ENCODE data around the gene EPN1. TPM values are rescaled to one million over a fixed set of nuclear protein-coding genes. Genes with fewer than 3 reads are reported as not detected.
A peak's percentile ranks its signal among the peaks of the same experiment; 100 is the strongest.

EPN1 gene
- total RNA-seq, 1 donor from 2014 or later, result 65.2 TPM

DNA sequence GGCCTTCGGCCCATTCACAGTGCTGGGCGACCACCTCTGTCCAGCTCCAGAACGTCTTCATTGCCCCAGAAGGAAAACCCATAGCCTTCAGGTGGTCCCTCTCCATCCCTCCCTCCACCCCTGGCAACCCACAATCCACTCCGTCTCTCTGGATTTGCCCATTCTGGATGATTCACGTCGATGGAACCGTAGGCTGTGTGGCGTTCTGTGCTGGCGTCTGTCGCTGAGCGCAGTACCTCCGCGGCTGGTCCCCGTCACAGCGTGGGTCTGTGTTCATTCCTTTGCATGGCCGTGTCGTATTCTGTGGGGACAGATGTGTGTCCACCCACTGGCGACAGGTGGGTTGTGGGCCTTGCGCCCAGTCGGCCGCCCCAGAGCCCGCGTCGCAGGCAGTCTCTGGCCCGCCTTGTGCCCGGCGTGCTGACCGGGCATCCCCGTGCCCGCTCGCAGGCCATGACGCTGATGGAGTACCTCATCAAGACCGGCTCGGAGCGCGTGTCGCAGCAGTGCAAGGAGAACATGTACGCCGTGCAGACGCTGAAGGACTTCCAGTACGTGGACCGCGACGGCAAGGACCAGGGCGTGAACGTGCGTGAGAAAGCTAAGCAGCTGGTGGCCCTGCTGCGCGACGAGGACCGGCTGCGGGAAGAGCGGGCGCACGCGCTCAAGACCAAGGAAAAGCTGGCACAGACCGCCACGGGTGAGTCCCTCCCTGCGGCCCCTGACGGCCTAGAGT lies 10.1 kb downstream of the EPN1 start:
- ChIA-PET POLR2A (no interaction called here), CTCF (no interaction called here)
- Mint-ChIP-seq H3K36me3 (ENCODE audit: low read depth) (peaks cover 77% of the 10 kb centered on the region), H3K27me3 (no peaks in the 10 kb centered on the region), H3K27ac (no peak overlapping the region), H3K4me1 (peaks cover 50% of the 10 kb centered on the region), H3K9me3 (no peaks in the 10 kb centered on the region), H3K4me3 (no peak overlapping the region)
- ATAC-seq (ENCODE audit: low read depth) (no peak), DNase-seq (no peak)
- TF ChIP-seq, protein P1, sequence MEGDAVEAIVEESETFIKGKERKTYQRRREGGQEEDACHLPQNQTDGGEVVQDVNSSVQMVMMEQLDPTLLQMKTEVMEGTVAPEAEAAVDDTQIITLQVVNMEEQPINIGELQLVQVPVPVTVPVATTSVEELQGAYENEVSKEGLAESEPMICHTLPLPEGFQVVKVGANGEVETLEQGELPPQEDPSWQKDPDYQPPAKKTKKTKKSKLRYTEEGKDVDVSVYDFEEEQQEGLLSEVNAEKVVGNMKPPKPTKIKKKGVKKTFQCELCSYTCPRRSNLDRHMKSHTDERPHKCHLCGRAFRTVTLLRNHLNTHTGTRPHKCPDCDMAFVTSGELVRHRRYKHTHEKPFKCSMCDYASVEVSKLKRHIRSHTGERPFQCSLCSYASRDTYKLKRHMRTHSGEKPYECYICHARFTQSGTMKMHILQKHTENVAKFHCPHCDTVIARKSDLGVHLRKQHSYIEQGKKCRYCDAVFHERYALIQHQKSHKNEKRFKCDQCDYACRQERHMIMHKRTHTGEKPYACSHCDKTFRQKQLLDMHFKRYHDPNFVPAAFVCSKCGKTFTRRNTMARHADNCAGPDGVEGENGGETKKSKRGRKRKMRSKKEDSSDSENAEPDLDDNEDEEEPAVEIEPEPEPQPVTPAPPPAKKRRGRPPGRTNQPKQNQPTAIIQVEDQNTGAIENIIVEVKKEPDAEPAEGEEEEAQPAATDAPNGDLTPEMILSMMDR (IDR thresholded peaks at IDR 0.05), result no peak
- intact Hi-C loops (cut with micrococcal nuclease), result no loop called here

DNA sequence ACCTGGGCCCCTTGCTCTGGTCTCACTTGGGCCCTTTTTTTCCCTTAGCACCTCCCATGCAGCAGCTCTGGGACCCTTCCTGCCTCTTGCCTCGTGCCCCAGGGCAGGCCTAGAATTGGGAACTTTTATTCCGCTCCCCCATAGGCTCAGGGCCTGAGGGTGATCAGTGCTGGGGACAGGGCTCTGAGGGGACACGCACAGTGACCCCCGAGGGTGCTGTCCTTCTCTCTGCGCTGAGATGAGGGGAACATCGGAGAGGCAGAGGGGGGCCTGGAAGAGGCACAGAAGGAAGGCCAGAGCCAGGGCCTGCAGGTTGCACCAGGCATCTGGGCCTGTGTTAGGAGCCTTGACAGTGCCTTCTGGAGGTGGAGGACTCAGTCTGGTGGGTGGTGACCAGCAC lies 10.8 kb downstream of the EPN1 start:
- POLR2A ChIA-PET, result no interaction called here
- H3K4me1 Mint-ChIP-seq, result peaks cover 44% of the 10 kb centered on the region
- no peak overlapping the region for H3K4me3 Mint-ChIP-seq
- ATAC-seq (ENCODE audit: low read depth) (no peak), DNase-seq (no peak)
- no peaks in the 10 kb centered on the region for H3K9me3 Mint-ChIP-seq
- H3K36me3 Mint-ChIP-seq (ENCODE audit: low read depth), result peaks cover 76% of the 10 kb centered on the region
- CTCF ChIA-PET, result no interaction called here
- TF ChIP-seq, protein P1 (IDR thresholded peaks at IDR 0.05), result no peak
- H3K27me3 Mint-ChIP-seq, result no peaks in the 10 kb centered on the region
- H3K27ac Mint-ChIP-seq, result no peak overlapping the region
- intact Hi-C loops (cut with micrococcal nuclease), result no loop called here

DNA sequence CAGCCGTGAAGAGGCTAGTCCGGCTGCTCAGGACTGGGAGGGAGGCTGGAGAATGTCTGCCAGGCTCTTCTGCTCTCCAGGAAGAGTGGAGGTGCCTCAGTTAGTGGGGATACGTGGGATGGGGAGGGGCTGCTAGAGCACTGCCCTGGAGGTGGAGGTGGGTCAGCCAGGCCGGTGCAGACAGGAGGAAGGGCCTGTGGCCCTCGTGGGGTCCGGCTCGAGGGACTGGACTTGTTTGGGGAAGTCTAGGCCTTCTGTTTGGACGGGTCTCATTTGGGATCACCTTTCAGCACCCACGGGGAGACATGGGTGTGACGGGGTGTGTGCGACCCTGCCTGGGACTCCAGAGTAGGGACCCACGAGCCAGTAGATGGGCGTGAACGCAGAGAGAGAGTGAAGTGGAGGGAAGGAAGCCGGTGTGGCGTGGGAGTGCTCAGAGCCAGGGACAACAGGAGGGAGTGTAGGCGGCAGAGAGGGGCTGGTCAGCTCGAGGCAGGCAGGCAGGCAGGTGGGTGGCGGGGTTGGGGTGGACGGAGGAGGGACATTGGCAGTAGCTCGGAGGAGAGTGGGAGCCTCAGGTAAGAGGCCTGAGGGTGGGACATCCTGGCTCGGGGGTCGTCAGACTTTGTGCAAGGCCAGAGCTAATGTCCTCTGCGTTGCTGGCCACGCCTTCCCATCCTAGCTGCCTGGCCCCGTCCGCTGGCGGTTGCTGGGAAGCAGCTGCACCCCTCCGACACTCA lies 11.5 kb downstream of the EPN1 start:
- peaks cover 76% of the 10 kb centered on the region for H3K36me3 Mint-ChIP-seq (ENCODE audit: low read depth)
- H3K27ac Mint-ChIP-seq, result no peak overlapping the region
- ATAC-seq (ENCODE audit: low read depth) (no peak), DNase-seq (no peak)
- TF ChIP-seq, protein P1 (IDR thresholded peaks at IDR 0.05), result no peak
- H3K9me3 Mint-ChIP-seq, result no peaks in the 10 kb centered on the region
- H3K4me1 Mint-ChIP-seq, result peaks cover 38% of the 10 kb centered on the region
- ChIA-PET CTCF (no interaction called here), POLR2A (interaction anchor here (0.6 kb wide), 1 partner anchor 1583 kb away, joined by 4 read pairs; no protein-coding TSS in a partner anchor)
- H3K27me3 Mint-ChIP-seq, result no peaks in the 10 kb centered on the region
- H3K4me3 Mint-ChIP-seq, result no peak overlapping the region
- intact Hi-C loops (cut with micrococcal nuclease), result no loop called here

DNA sequence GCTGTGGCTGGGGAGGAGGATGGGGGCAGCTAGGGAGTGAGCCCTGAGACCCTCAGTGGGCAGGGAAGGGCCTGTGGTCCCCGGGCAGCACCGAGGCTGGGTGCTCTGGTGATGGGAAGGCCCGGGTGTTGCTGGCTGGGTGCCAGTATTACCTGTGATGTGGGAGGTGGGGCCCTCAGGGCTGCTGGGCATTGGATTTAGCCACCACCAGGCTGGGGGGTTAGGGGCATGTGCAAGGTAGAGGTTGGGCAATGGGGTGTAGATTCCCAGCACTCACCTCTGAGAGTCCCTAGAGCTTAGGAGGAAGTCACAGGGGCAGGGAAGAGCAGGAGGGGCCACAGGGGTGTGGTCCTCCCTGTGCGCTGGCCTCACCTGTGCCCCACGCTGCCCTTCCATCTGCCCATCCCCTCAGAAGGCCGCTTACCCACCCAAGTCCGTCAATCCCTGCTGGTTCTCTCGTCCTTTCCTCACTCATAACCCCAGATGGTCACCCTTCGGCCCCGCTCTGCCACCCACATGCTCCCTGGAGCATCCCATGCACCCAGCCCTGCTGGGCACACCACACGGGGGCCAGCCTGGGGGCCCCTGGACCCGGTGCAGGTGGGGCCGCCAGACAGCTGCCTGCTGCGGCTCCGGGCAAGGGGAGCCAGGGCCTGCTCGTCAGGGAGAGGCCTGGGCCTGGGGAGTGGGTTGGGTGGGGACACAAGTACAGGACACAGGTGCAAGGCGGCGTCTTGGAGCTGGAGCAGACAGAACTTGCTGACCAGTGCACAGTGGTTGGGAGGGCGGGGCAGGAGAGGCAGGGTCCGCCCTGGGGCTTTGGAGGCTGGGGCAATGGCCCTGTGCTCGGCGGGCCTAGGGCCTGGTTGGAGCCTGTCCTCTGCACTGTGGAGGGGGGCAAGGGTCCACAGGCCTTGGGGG lies 12.5 kb downstream of the EPN1 start:
- DNase-seq (no peak), ATAC-seq (ENCODE audit: low read depth) (no peak)
- intact Hi-C loops (cut with micrococcal nuclease), result no loop called here
- TF ChIP-seq, protein P1 (IDR thresholded peaks at IDR 0.05), result no peak
- ChIA-PET POLR2A (no interaction called here), CTCF (no interaction called here)
- Mint-ChIP-seq H3K9me3 (no peaks in the 10 kb centered on the region), H3K27ac (peak overlapping the region; percentile 46), H3K36me3 (ENCODE audit: low read depth) (peaks cover 73% of the 10 kb centered on the region), H3K27me3 (no peaks in the 10 kb centered on the region), H3K4me1 (peaks cover 36% of the 10 kb centered on the region), H3K4me3 (no peak overlapping the region)

All from activated B cell treated with CpG ODN at 0.5 μM for 24 hours (primary cell).